Lower leg skin (tissue), 4 donors: ENCODE measurements around the gene EPM2A. TPM values are rescaled to one million over a fixed set of nuclear protein-coding genes. Genes with fewer than 3 reads are reported as not detected.

Source experiments
- DNase-seq, 2 donors: peaks; one replicate each; pipeline ENCODE4 v3.0.0-alpha.2; 2019; ENCODE audit warnings: low spot score in 2 of 2
- H3K4me3 ChIP-seq: fragments of 200-600 bp; sonication (generic); 2 replicates; pipeline ENCODE4 v1.5.1; 2017; ENCODE audit warnings: mild to moderate bottlenecking, low read depth; ENCODE audit not compliant: poor library complexity, severe bottlenecking
- POLR2A ChIP-seq, 2 donors: fragments of 450-650 bp; IDR thresholded peaks; one replicate each; pipeline ENCODE4 v1.6.1; 2016 to 2017; ENCODE audit warnings: antibody characterized with exemption in 2 of 2, mild to moderate bottlenecking in 1 of 2, moderate library complexity in 1 of 2
- WGBS, 2 donors: methylation state at CpG; one replicate each; pipeline ENCODE4 v1.1.5; 2018; 5-methylcytosine and 5-hydroxymethylcytosine counted together
- intact Hi-C: fragments of 100-400 bp; cut with DNase I; formaldehyde crosslinking; loops from one replicate; pipeline ENCODE4 v1.15.0; 2023; ENCODE audit warnings: low total_unique reads
- total RNA-seq, 4 donors: library from RNA; depleted of rRNA; stranded (reverse); fragments of >200 nt; gene quantifications; one replicate each; pipeline ENCODE4 v1.1.0, GENCODE V29; 2016
- TF ChIP-seq, protein P1 (sequence below), 3 donors: fragments of 450-650 bp; IDR thresholded peaks; one replicate each; pipeline ENCODE4 v1.5.1; 2016; ENCODE audit warnings: antibody characterized with exemption in 3 of 3, mild to moderate bottlenecking in 3 of 3, moderate library complexity in 2 of 3

Gene EPM2A
- total RNA-seq, 4 donors from 2014 or later = 1.5 to 15.0 (median 7.1) TPM

DNA sequence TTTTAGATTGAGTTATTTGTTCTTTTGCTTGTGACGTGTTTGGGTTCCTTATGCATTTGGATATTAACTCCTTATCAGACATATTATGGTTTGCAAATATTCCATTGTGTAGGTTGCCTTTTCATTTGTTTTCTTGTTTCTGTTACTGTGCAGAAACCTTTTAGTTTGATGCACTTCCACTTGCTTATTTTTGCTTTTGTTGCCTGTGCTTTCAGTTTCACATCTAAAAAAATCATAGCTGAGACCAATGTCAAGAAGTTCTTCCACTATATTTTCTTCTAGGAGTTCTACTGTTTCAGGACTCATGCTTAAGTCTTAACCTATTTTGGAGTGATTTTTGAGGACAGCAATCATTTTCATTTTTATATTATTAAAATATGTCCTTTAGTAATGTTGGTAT, 113.5 kb downstream of the EPM2A start:
- TF ChIP-seq, protein P1, sequence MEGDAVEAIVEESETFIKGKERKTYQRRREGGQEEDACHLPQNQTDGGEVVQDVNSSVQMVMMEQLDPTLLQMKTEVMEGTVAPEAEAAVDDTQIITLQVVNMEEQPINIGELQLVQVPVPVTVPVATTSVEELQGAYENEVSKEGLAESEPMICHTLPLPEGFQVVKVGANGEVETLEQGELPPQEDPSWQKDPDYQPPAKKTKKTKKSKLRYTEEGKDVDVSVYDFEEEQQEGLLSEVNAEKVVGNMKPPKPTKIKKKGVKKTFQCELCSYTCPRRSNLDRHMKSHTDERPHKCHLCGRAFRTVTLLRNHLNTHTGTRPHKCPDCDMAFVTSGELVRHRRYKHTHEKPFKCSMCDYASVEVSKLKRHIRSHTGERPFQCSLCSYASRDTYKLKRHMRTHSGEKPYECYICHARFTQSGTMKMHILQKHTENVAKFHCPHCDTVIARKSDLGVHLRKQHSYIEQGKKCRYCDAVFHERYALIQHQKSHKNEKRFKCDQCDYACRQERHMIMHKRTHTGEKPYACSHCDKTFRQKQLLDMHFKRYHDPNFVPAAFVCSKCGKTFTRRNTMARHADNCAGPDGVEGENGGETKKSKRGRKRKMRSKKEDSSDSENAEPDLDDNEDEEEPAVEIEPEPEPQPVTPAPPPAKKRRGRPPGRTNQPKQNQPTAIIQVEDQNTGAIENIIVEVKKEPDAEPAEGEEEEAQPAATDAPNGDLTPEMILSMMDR (IDR thresholded peaks at IDR 0.05) = no peak
- TF ChIP-seq POLR2A (IDR thresholded peaks at IDR 0.05) = no peak
- intact Hi-C loops = no loop called here

DNA sequence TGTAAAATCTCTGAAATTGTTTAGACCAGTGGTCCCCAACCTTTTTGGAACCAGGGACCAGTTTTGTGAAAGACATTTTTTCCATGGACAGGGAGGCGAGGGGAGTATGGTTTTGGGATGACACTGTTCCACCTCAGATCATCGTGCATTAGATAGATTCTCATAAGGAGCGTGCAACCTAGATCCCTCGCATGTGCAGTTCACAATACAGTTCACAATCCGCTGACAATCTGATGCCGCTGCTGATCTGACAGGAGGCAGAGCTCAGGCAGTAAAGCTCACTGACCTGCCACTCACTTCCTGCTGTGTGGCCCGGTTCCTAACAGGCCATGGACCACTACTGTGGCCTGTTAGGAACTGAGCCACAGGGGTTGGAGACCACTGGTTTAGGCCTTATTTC, 115.2 kb downstream of the EPM2A start:
- no peak for TF ChIP-seq POLR2A (IDR thresholded peaks at IDR 0.05)
- TF ChIP-seq, protein P1 (IDR thresholded peaks at IDR 0.05) = no peak
- 88 to 95% methylated on average over 7 of the region's 7 CpGs for WGBS, 2 donors
- no peak overlapping the region for H3K4me3 ChIP-seq
- intact Hi-C loops = no loop called here
- DNase-seq = no peak

More for the DNA sequence above, 113.5 kb downstream of the EPM2A start:
- DNase-seq = no peak
- no peak overlapping the region for H3K4me3 ChIP-seq
- WGBS, 2 donors = 69 to 78% methylated on average over 1 of the region's 1 CpG

DNA sequence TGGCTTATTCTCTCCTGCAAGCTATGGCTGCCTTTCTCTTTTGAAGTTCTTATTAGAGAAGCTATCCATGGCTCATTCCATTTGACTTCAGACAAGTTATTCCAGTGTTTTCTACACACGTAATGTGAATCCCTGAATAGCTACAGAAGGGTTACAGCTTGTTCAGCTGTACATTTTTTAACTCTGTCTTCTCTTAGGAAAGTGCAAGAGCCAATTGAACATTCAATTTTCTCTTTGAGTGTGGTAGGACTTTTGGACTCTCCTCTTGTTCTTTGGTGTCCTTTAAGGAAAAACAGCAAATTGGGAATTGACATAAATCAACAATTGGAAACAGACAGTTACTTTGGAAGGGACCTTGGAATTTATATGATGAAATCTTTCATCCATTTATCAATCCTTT, 125.8 kb downstream of the EPM2A start:
- TF ChIP-seq POLR2A (IDR thresholded peaks at IDR 0.05) = no peak
- TF ChIP-seq, protein P1 (IDR thresholded peaks at IDR 0.05) = no peak
- 36 to 38% methylated on average over 1 of the region's 1 CpG for WGBS, 2 donors
- intact Hi-C loops = no loop called here
- H3K4me3 ChIP-seq = no peak overlapping the region
- no peak for DNase-seq

DNA sequence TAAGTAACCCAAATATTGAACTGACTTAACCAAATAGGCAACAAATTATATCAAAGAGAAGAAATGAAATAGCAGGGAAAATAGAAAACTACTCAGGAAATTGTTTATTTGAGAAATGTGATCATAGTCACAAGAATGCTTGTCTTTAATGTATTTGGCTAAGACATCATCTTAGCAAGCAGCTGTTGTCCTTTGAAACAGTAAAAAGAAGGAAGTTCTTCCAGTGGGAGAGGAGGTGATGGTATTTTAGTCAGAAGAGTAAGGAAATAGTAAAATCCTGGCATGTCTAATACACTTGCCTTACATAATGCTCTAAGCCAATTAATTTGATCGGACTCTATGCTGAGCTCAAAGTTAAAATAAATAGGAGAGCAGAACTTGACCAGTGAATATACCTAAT, 126.5 kb downstream of the EPM2A start:
- H3K4me3 ChIP-seq = no peak overlapping the region
- TF ChIP-seq POLR2A (IDR thresholded peaks at IDR 0.05) = no peak
- TF ChIP-seq, protein P1 (IDR thresholded peaks at IDR 0.05) = no peak
- intact Hi-C loops = no loop called here
- no peak for DNase-seq
- WGBS, 2 donors = 78 to 82% methylated on average over 1 of the region's 1 CpG

DNA sequence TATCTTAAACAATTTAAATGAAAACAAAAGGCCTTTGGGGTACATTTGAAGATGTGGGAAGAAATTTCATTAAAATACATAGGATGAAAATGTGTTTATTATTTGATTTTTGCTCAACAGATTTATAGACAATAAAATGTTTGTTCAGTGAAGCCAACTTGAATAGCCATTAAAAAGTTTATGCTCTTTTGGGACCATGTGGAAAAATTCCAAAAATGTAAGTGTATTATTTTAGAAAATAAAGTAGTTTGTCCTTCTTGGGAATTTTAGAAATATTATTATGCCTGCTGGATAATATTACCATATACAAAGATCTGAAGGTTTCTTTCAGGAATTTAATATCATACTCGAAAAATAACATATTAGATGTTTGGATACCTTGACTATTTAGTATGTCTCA, 131.3 kb downstream of the EPM2A start:
- 75 to 88% methylated on average over 1 of the region's 1 CpG for WGBS, 2 donors
- H3K4me3 ChIP-seq = no peak overlapping the region
- TF ChIP-seq, protein P1 (IDR thresholded peaks at IDR 0.05) = no peak
- no peak for TF ChIP-seq POLR2A (IDR thresholded peaks at IDR 0.05)
- no peak for DNase-seq
- intact Hi-C loops = no loop called here

DNA sequence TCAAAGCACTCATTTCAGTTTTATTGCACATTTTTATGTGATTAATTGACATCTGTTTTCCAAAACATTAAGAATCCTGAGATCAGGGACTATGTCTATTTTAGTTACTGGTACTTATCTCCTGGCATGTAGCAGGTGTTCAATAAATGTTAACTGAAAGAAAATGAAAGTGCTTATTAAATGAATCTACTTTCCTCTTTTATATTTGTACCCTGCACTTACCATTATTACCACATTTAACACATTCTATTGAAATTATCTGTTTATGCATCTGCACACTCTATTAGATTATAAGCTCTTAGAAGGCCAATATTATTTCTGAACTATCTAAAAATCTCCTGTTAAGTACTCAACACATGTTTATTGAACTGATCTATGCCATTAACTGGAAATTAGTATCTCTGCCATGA, 131.9 kb downstream of the EPM2A start:
- TF ChIP-seq, protein P1 (IDR thresholded peaks at IDR 0.05) = no peak
- TF ChIP-seq POLR2A (IDR thresholded peaks at IDR 0.05) = no peak
- H3K4me3 ChIP-seq = no peak overlapping the region
- intact Hi-C loops = no loop called here
- no peak for DNase-seq
